Measurements from ENCODE around the gene MOGAT1. TPM values are rescaled to one million over a fixed set of nuclear protein-coding genes. Genes with fewer than 3 reads are reported as not detected.

The MOGAT1 gene
- total and polyA plus RNA-seq, 4 donors: 0.30 to 5.5 (median 5.1) TPM; not detected in 1

GRCh38 chr2:222751238-222751637 is 79.8 kb downstream of the MOGAT1 start:
- no peaks in the 10 kb centered on the region for H3K9me3 ChIP-seq (ENCODE audit: control insufficient read depth in 4 of 4, low read length in 3 of 4)
- H3K27me3 ChIP-seq (ENCODE audit: control insufficient read depth in 4 of 4, insufficient read depth in 4 of 4, low read length in 3 of 4): no peaks in the 10 kb centered on the region
- H3K4me3 ChIP-seq (ENCODE audit: low read depth in 1 of 3, low read length in 3 of 3): no peak overlapping the region
- peaks cover 0 to 14% (median 9%) of the 10 kb centered on the region in 4 donors for H3K4me1 ChIP-seq (ENCODE audit: control insufficient read depth in 4 of 4, insufficient read depth in 4 of 4, low read length in 3 of 4)
- no peak for TF ChIP-seq YY1 (IDR thresholded peaks at IDR 0.05)
- no peak for TF ChIP-seq GABPA (IDR thresholded peaks at IDR 0.05 in 1 of 2, conservative IDR thresholded peaks at IDR 0.05 in 1 of 2)
- TF ChIP-seq HNF4G (IDR thresholded peaks at IDR 0.05): no peak
- no peak for TF ChIP-seq CTCF (IDR thresholded peaks at IDR 0.05; ENCODE audit: low read depth, low read length, missing input control)
- no peak for TF ChIP-seq EGR1 (IDR thresholded peaks at IDR 0.05; ENCODE audit: low read depth in 2 of 2)
- TF ChIP-seq SP1 (IDR thresholded peaks at IDR 0.05): no peak
- no peak for TF ChIP-seq HNF4A (conservative IDR thresholded peaks at IDR 0.05)
- TF ChIP-seq FOXA1 (IDR thresholded peaks at IDR 0.05): no peak
- no peak for TF ChIP-seq MAX (IDR thresholded peaks at IDR 0.05)
- H3K27ac ChIP-seq (ENCODE audit: low read depth in 1 of 2, low read length in 2 of 2): no peak overlapping the region
- DNase-seq (ENCODE audit: low spot score): no peak
- 90% methylated on average over 7 of the region's 7 CpGs for WGBS
- H3K9ac ChIP-seq (ENCODE audit: low read depth in 1 of 2, low read length in 2 of 2): no peak overlapping the region
- H3K36me3 ChIP-seq (ENCODE audit: control insufficient read depth in 4 of 4, insufficient read depth in 3 of 4, low read depth in 1 of 4, low read length in 3 of 4): no peaks in the 10 kb centered on the region

- Histone ChIP-seq H3K4me3 (ENCODE audit: low read depth in 1 of 3, low read length in 3 of 3) (no peak overlapping the region), H3K27me3 (ENCODE audit: control insufficient read depth in 4 of 4, insufficient read depth in 4 of 4, low read length in 3 of 4) (no peaks in the 10 kb centered on the region), H3K27ac (ENCODE audit: low read depth in 1 of 2, low read length in 2 of 2) (no peak overlapping the region), H3K4me1 (ENCODE audit: control insufficient read depth in 4 of 4, insufficient read depth in 4 of 4, low read length in 3 of 4) (peaks cover 0 to 14% (median 9%) of the 10 kb centered on the region in 4 donors), H3K36me3 (ENCODE audit: control insufficient read depth in 4 of 4, insufficient read depth in 3 of 4, low read depth in 1 of 4, low read length in 3 of 4) (no peaks in the 10 kb centered on the region), H3K9me3 (ENCODE audit: control insufficient read depth in 4 of 4, low read length in 3 of 4) (no peaks in the 10 kb centered on the region), H3K9ac (ENCODE audit: low read depth in 1 of 2, low read length in 2 of 2) (no peak overlapping the region)
- TF ChIP-seq HNF4A (conservative IDR thresholded peaks at IDR 0.05) (no peak), JUND (IDR thresholded peaks at IDR 0.05) (no peak), FOXA1 (IDR thresholded peaks at IDR 0.05) (no peak), HNF4G (IDR thresholded peaks at IDR 0.05) (no peak), NR2F2 (IDR thresholded peaks at IDR 0.05) (no peak), CTCF (IDR thresholded peaks at IDR 0.05; ENCODE audit: low read depth, low read length, missing input control) (no peak), RXRA (IDR thresholded peaks at IDR 0.05) (no peak), GABPA (IDR thresholded peaks at IDR 0.05 in 1 of 2, conservative IDR thresholded peaks at IDR 0.05 in 1 of 2) (no peak), SP1 (IDR thresholded peaks at IDR 0.05) (no peak), YY1 (IDR thresholded peaks at IDR 0.05) (no peak), MAX (IDR thresholded peaks at IDR 0.05) (no peak), RAD21 (IDR thresholded peaks at IDR 0.05) (no peak), EGR1 (IDR thresholded peaks at IDR 0.05; ENCODE audit: low read depth in 2 of 2) (no peak)
- WGBS: 85% methylated on average over 13 of the region's 13 CpGs
- DNase-seq (ENCODE audit: low spot score): no peak
Observed at GRCh38 chr2:222751821-222752719, 80.6 kb downstream of the MOGAT1 start.

Data from liver (tissue), 9 donors.